H9 (cell line): ENCODE results near the gene RPS6KB2. TPM values are rescaled to one million over a fixed set of nuclear protein-coding genes. Genes with fewer than 3 reads are reported as not detected.

Experiments
- DNase-seq: peaks from one replicate; pipeline ENCODE4 v3.0.0-alpha.2; 2017
- H2AFZ ChIP-seq: one replicate; pipeline ENCODE4 v1.6.1; 2013; ENCODE audit warnings: mild to moderate bottlenecking, low read length, control low read depth, moderate library complexity
- H2AK5ac ChIP-seq: 2 replicates; pipeline ENCODE4 v1.6.1; 2013; ENCODE audit warnings: low read length, control low read depth, mixed read lengths; ENCODE audit not compliant: insufficient read length
- H2BK120ac ChIP-seq: one replicate; pipeline ENCODE4 v1.6.1; 2013; ENCODE audit warnings: low read depth, mild to moderate bottlenecking, low read length, control low read depth, inconsistent platforms; ENCODE audit not compliant: poor library complexity, severe bottlenecking
- H2BK12ac ChIP-seq: 2 replicates; pipeline ENCODE4 v1.6.1; 2013; ENCODE audit warnings: low read length, control low read depth, mixed read lengths, low read depth; ENCODE audit not compliant: insufficient read length
- H2BK15ac ChIP-seq: 2 replicates; pipeline ENCODE4 v1.6.1; 2013; ENCODE audit warnings: low read depth, low read length, control low read depth
- H2BK20ac ChIP-seq: one replicate; pipeline ENCODE4 v1.6.1; 2013; ENCODE audit warnings: low read depth, mild to moderate bottlenecking, low read length, control low read depth, inconsistent platforms; ENCODE audit not compliant: poor library complexity, severe bottlenecking
- H2BK5ac ChIP-seq: 2 replicates; pipeline ENCODE4 v1.6.1; 2013; ENCODE audit warnings: low read length, control low read depth, mixed read lengths; ENCODE audit not compliant: insufficient read length
- H3K14ac ChIP-seq: 2 replicates; pipeline ENCODE4 v1.6.1; 2013; ENCODE audit warnings: low read length, control low read depth; ENCODE audit not compliant: insufficient read depth
- H3K18ac ChIP-seq: 2 replicates; pipeline ENCODE4 v1.6.1; 2013; ENCODE audit warnings: low read depth, mild to moderate bottlenecking, mixed read lengths, low read length, control low read depth; ENCODE audit not compliant: insufficient read length
- H3K23ac ChIP-seq: 2 replicates; pipeline ENCODE4 v1.6.1; 2013; ENCODE audit warnings: low read length, control low read depth, mixed read lengths, low read depth; ENCODE audit not compliant: insufficient read length
- H3K23me2 ChIP-seq: 2 replicates; pipeline ENCODE4 v1.6.1; 2013; ENCODE audit warnings: low read depth, mild to moderate bottlenecking, mixed read lengths, low read length, control low read depth; ENCODE audit not compliant: insufficient read length, poor library complexity, severe bottlenecking
- H3K27ac ChIP-seq: 2 replicates; pipeline ENCODE4 v1.5.1; 2013; ENCODE audit warnings: low read length, control low read depth, mixed read lengths, low read depth; ENCODE audit not compliant: insufficient read length
- H3K27me3 ChIP-seq: 2 replicates; pipeline ENCODE4 v1.6.1; 2013; ENCODE audit warnings: low read length, control low read depth, inconsistent platforms; ENCODE audit not compliant: insufficient read depth
- H3K4ac ChIP-seq: 2 replicates; pipeline ENCODE4 v1.6.1; 2013; ENCODE audit warnings: low read depth, mild to moderate bottlenecking, control low read depth, inconsistent platforms, low read length, moderate library complexity
- H3K4me1 ChIP-seq: 2 replicates; pipeline ENCODE4 v1.6.1; 2013; ENCODE audit warnings: low read length, control low read depth, inconsistent platforms; ENCODE audit not compliant: insufficient read depth
- H3K4me2 ChIP-seq: 2 replicates; pipeline ENCODE4 v1.6.1; 2013; ENCODE audit warnings: low read length, control low read depth, mixed read lengths; ENCODE audit not compliant: insufficient read length, insufficient read depth
- H3K56ac ChIP-seq: 2 replicates; pipeline ENCODE4 v1.6.1; 2013; ENCODE audit warnings: low read depth, mild to moderate bottlenecking, mixed read lengths, low read length, control low read depth; ENCODE audit not compliant: insufficient read length
- H3K79me1 ChIP-seq: 2 replicates; pipeline ENCODE4 v1.6.1; 2013; ENCODE audit warnings: low read depth, mild to moderate bottlenecking, moderate library complexity, low read length, control low read depth, inconsistent platforms; ENCODE audit not compliant: insufficient read depth, poor library complexity, severe bottlenecking
- H3K79me2 ChIP-seq: 2 replicates; pipeline ENCODE4 v1.6.1; 2013; ENCODE audit warnings: low read length, control low read depth, inconsistent platforms; ENCODE audit not compliant: insufficient read depth
- H3K9ac ChIP-seq: 2 replicates; pipeline ENCODE4 v1.6.1; 2013; ENCODE audit warnings: low read length, control low read depth, mixed read lengths; ENCODE audit not compliant: insufficient read length; ENCODE audit errors: extremely low read depth
- H3K9me3 ChIP-seq: one replicate; pipeline ENCODE4 v1.6.1; 2013; ENCODE audit warnings: low read depth, low read length, inconsistent platforms; ENCODE audit not compliant: control insufficient read depth
- H3T11ph ChIP-seq: one replicate; pipeline ENCODE4 v1.6.1; 2013; ENCODE audit warnings: mild to moderate bottlenecking, low read length, control low read depth, inconsistent platforms
- H4K20me1 ChIP-seq: one replicate; pipeline ENCODE4 v1.6.1; 2013; ENCODE audit not compliant: control insufficient read depth, insufficient read length, insufficient read depth
- H4K5ac ChIP-seq: 2 replicates; pipeline ENCODE4 v1.6.1; 2013; ENCODE audit warnings: low read depth, mild to moderate bottlenecking, mixed read lengths, low read length, control low read depth; ENCODE audit not compliant: insufficient read length
- H4K8ac ChIP-seq: replicated peaks from 2 replicates; pipeline ENCODE4 v1.6.1; 2013; ENCODE audit warnings: low read length, control low read depth, mixed read lengths, low read depth; ENCODE audit not compliant: insufficient read length
- H4K91ac ChIP-seq: 2 replicates; pipeline ENCODE4 v1.6.1; 2013; ENCODE audit warnings: low read depth, mild to moderate bottlenecking, moderate library complexity, mixed read lengths, low read length, control low read depth; ENCODE audit not compliant: insufficient read length
- H3K27ac Mint-ChIP-seq, 3 experiments: 2 replicates in 2 of 3; 3 replicates in 1 of 3; pipeline ENCODE4 v1.8.0; 2020 to 2021; ENCODE audit warnings: mixed read lengths in 3 of 3, mild to moderate bottlenecking in 1 of 3, moderate library complexity in 1 of 3
- H3K27me3 Mint-ChIP-seq: 2 replicates; pipeline ENCODE4 v1.8.0; 2021; ENCODE audit warnings: low read depth, mild to moderate bottlenecking, moderate library complexity, mixed read lengths
- H3K36me3 Mint-ChIP-seq, 3 experiments: 2 replicates in 2 of 3; 3 replicates in 1 of 3; pipeline ENCODE4 v1.8.0; 2020 to 2021; ENCODE audit warnings: low read depth in 3 of 3, mixed read lengths in 3 of 3; ENCODE audit not compliant: insufficient read depth in 1 of 3
- H3K4me1 Mint-ChIP-seq, 2 experiments: 2 replicates each; pipeline ENCODE4 v1.8.0; 2020; ENCODE audit warnings: mixed read lengths in 2 of 2
- H3K4me3 Mint-ChIP-seq, 2 experiments: 2 replicates in 1 of 2; 3 replicates in 1 of 2; pipeline ENCODE4 v1.8.0; 2020 to 2021; ENCODE audit warnings: mild to moderate bottlenecking in 2 of 2, mixed read lengths in 2 of 2, moderate library complexity in 1 of 2
- H3K9me3 Mint-ChIP-seq, 2 experiments: 2 replicates in 1 of 2; 3 replicates in 1 of 2; pipeline ENCODE4 v1.8.0; 2020; ENCODE audit warnings: mild to moderate bottlenecking in 2 of 2, mixed read lengths in 2 of 2, moderate library complexity in 1 of 2
- CTCF ChIP-seq: fragments of 200-600 bp; sonication (generic); conservative IDR thresholded peaks from 3 replicates; pipeline ENCODE4 v1.8.0; 2021; ENCODE audit warnings: antibody characterized with exemption, mild to moderate bottlenecking
- WGBS: extraction: QIAGEN DNeasy Blood & Tissue Kit; methylation state at CpG from one replicate; pipeline ENCODE4 v1.1.7; 2013; ENCODE audit warnings: missing lambda C conversion rate, low lambda C conversion rate, mixed read lengths; ENCODE audit not compliant: insufficient read length; ENCODE audit errors: extremely low coverage; 5-methylcytosine and 5-hydroxymethylcytosine counted together
- total RNA-seq: library from RNA; stranded (reverse); gene quantifications from 2 replicates; pipeline ENCODE4 v1.2.1, GENCODE V29; 2021

RPS6KB2 gene
- total RNA-seq, 1 experiment from 2014 or later: 51.7 TPM

- no peak overlapping the region; a peak in 1 of 5 replicates for H3K4me3 Mint-ChIP-seq
- Histone ChIP-seq H3K4me2 (no peak overlapping the region), H3K27me3 (no peaks in the 10 kb centered on the region), H3K9me3 (no peaks in the 10 kb centered on the region), H2AK5ac (no peak overlapping the region), H3K79me1 (no peaks in the 10 kb centered on the region), H3K23me2 (peaks cover 4% of the 10 kb centered on the region), H3T11ph (no peak overlapping the region), H3K18ac (no peak overlapping the region), H2BK15ac (no peak overlapping the region), H2BK5ac (no peak overlapping the region), H3K79me2 (no peaks in the 10 kb centered on the region; the same call in 1 of the 2 replicates), H2BK20ac (no peak overlapping the region), H4K8ac (no peak overlapping the region), H2AFZ (no peak overlapping the region), H3K14ac (no peak overlapping the region), H3K27ac (no peak overlapping the region), H4K5ac (no peak overlapping the region), H4K20me1 (no peaks in the 10 kb centered on the region), H3K56ac (no peak overlapping the region), H3K23ac (no peak overlapping the region), H2BK12ac (no peak overlapping the region), H2BK120ac (no peak overlapping the region), H3K4ac (no peak overlapping the region), H4K91ac (no peak overlapping the region), H3K9ac (no peak overlapping the region), H3K4me1 (no peaks in the 10 kb centered on the region; the same call in 1 of the 2 replicates)
- H3K36me3 Mint-ChIP-seq: peaks cover 9 to 39% (median 33%) of the 10 kb centered on the region in 3 experiments; a peak in 6 of 7 replicates
- no peaks in the 10 kb centered on the region; the same call in 1 of the 2 replicates for H3K27me3 Mint-ChIP-seq
- H3K9me3 Mint-ChIP-seq: no peaks in the 10 kb centered on the region
- TF ChIP-seq CTCF: no peak
- no CpG with 5 or more reads among the region's 22 CpGs for WGBS
- H3K27ac Mint-ChIP-seq: no peak overlapping the region
- H3K4me1 Mint-ChIP-seq: peaks cover 4 to 12% of the 10 kb centered on the region in 2 experiments
- DNase-seq: no peak
These were observed 4.5 kb downstream of the RPS6KB2 start for GRCh38 chr11:67432655-67433349.
